ENCODE data around the gene CRYBG3. TPM values are rescaled to one million over a fixed set of nuclear protein-coding genes. Genes with fewer than 3 reads are reported as not detected.

CRYBG3 gene
- total RNA-seq, 1 donor from 2014 or later = 17.7 TPM

- DNase-seq (ENCODE audit: low spot score) = no peak
Measured at GRCh38 chr3:97838393-97838792, 16.6 kb downstream of the CRYBG3 start.

GRCh38 chr3:97839944-97840343 is 18.1 kb downstream of the CRYBG3 start:
- DNase-seq (ENCODE audit: low spot score) = no peak

GRCh38 chr3:97841304-97841703 is 19.5 kb downstream of the CRYBG3 start:
- no peak for DNase-seq (ENCODE audit: low spot score)

GRCh38 chr3:97841956-97842355 is 20.1 kb downstream of the CRYBG3 start:
- DNase-seq (ENCODE audit: low spot score) = no peak

- DNase-seq (ENCODE audit: low spot score) = no peak
Measured at GRCh38 chr3:97848779-97849178, 27.0 kb downstream of the CRYBG3 start.

- no peak for DNase-seq (ENCODE audit: low spot score)
Measured at GRCh38 chr3:97857401-97857800, 35.6 kb downstream of the CRYBG3 start.

GRCh38 chr3:97860364-97860763 is 38.6 kb downstream of the CRYBG3 start:
- no peak for DNase-seq (ENCODE audit: low spot score)

GRCh38 chr3:97862582-97862981 is 40.8 kb downstream of the CRYBG3 start:
- no peak for DNase-seq (ENCODE audit: low spot score)

GRCh38 chr3:97863031-97863430 is 41.2 kb downstream of the CRYBG3 start:
- DNase-seq (ENCODE audit: low spot score) = no peak

- DNase-seq (ENCODE audit: low spot score) = no peak
Measured at GRCh38 chr3:97863775-97864174, 42.0 kb downstream of the CRYBG3 start.

- DNase-seq (ENCODE audit: low spot score) = no peak
Measured at GRCh38 chr3:97871186-97871585, 49.4 kb downstream of the CRYBG3 start.

- no peak for DNase-seq (ENCODE audit: low spot score)
Measured at GRCh38 chr3:97871801-97872524, 50.2 kb downstream of the CRYBG3 start.

GRCh38 chr3:97872525-97873042 is 50.8 kb downstream of the CRYBG3 start:
- no peak for DNase-seq (ENCODE audit: low spot score)

GRCh38 chr3:97880267-97880666 is 58.5 kb downstream of the CRYBG3 start:
- no peak for DNase-seq (ENCODE audit: low spot score)

- peak; percentile 35 for DNase-seq (ENCODE audit: low spot score)
Measured at GRCh38 chr3:97882975-97883598, 61.3 kb downstream of the CRYBG3 start.

GRCh38 chr3:97883736-97884135 is 61.9 kb downstream of the CRYBG3 start:
- no peak for DNase-seq (ENCODE audit: low spot score)

- DNase-seq (ENCODE audit: low spot score) = no peak
Measured at GRCh38 chr3:97884586-97885123, 62.8 kb downstream of the CRYBG3 start.

GRCh38 chr3:97885931-97886824 is 64.4 kb downstream of the CRYBG3 start:
- no peak for DNase-seq (ENCODE audit: low spot score)

- no peak for DNase-seq (ENCODE audit: low spot score)
Measured at GRCh38 chr3:97889814-97890213, 68.0 kb downstream of the CRYBG3 start.

GRCh38 chr3:97892852-97893251 is 71.0 kb downstream of the CRYBG3 start:
- DNase-seq (ENCODE audit: low spot score) = no peak

GRCh38 chr3:97895216-97895615 is 73.4 kb downstream of the CRYBG3 start:
- DNase-seq (ENCODE audit: low spot score) = no peak

- DNase-seq (ENCODE audit: low spot score) = no peak
Measured at GRCh38 chr3:97896129-97896528, 74.3 kb downstream of the CRYBG3 start.
